Adrenal gland (tissue), 5 donors: ENCODE results near the gene ZNHIT1.

Experiments used
- POLR2A ChIP-seq, 2 donors: fragments of 450-650 bp; IDR thresholded peaks; one replicate each; pipeline ENCODE4 v1.6.1; 2017; ENCODE audit warnings: antibody characterized with exemption in 2 of 2, mild to moderate bottlenecking in 2 of 2, moderate library complexity in 1 of 2
- TF ChIP-seq, protein P1 (sequence below), 6 experiments: fragments of 450-650 bp in 4 of 6; fragments of 200-600 bp in 2 of 6; sonication (generic) in 1 of 6; IDR thresholded peaks; 1 replicate in 5 of 6; 2 replicates in 1 of 6; pipeline versions ENCODE4 v1.5.1 to v1.8.0; 2016 to 2021; ENCODE audit warnings: antibody characterized with exemption in 6 of 6, mild to moderate bottlenecking in 2 of 6, moderate library complexity in 1 of 6
- donor health status: DM: no; HTN: no; CAD: no.

DNA sequence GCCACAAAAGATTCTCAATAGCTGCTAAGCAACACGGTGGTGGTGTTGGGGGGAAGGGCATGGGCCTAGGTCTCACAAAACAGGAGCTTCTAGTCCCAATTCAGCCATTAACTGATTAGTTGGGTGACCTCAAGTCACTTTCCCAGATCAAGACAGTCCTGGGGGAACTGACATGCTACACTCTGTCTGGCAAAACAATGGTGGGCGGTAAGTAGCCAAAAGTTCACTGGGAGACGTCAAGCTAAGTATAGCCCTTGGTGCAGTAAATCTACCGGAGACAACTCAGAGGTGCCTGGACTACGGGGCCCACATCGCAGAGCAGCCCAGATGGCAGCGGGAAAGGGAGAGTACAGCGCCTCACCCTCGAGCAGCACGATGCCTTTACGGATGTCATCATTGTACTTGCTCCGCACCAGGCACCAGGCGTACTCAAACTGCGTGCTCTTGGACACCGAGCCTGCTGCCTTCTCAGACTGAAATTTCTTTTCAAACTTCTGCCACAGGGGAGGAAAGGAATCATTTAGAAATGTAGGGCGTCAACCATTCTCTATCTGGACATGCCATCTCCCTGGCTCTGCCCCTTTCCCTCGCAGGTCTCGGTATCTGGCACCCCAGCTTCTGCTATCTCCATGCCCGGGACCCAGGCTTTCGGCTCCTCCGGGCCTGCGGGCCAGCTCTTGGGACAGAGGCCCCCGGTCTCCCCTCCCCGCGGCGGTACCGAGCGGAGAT lies 25.8 kb downstream of the ZNHIT1 start:
- TF ChIP-seq POLR2A (IDR thresholded peaks at IDR 0.05), result peak in 1 of 2 donors; percentile 36
- TF ChIP-seq, protein P1, sequence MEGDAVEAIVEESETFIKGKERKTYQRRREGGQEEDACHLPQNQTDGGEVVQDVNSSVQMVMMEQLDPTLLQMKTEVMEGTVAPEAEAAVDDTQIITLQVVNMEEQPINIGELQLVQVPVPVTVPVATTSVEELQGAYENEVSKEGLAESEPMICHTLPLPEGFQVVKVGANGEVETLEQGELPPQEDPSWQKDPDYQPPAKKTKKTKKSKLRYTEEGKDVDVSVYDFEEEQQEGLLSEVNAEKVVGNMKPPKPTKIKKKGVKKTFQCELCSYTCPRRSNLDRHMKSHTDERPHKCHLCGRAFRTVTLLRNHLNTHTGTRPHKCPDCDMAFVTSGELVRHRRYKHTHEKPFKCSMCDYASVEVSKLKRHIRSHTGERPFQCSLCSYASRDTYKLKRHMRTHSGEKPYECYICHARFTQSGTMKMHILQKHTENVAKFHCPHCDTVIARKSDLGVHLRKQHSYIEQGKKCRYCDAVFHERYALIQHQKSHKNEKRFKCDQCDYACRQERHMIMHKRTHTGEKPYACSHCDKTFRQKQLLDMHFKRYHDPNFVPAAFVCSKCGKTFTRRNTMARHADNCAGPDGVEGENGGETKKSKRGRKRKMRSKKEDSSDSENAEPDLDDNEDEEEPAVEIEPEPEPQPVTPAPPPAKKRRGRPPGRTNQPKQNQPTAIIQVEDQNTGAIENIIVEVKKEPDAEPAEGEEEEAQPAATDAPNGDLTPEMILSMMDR (IDR thresholded peaks at IDR 0.05), result peak in 1 of 6 experiments; percentile 91
